GM19452 (cell line): Measurements from ENCODE around the gene PRR18.
A peak's percentile ranks its signal among the peaks of the same experiment; 100 is the strongest.

Source experiments
- ATAC-seq: cut with Tn5 transposase; IDR thresholded peaks from one replicate; pipeline ENCODE4 v1.9.1; 2021; ENCODE audit not compliant: unreplicated experiment

PRR18 gene

DNA sequence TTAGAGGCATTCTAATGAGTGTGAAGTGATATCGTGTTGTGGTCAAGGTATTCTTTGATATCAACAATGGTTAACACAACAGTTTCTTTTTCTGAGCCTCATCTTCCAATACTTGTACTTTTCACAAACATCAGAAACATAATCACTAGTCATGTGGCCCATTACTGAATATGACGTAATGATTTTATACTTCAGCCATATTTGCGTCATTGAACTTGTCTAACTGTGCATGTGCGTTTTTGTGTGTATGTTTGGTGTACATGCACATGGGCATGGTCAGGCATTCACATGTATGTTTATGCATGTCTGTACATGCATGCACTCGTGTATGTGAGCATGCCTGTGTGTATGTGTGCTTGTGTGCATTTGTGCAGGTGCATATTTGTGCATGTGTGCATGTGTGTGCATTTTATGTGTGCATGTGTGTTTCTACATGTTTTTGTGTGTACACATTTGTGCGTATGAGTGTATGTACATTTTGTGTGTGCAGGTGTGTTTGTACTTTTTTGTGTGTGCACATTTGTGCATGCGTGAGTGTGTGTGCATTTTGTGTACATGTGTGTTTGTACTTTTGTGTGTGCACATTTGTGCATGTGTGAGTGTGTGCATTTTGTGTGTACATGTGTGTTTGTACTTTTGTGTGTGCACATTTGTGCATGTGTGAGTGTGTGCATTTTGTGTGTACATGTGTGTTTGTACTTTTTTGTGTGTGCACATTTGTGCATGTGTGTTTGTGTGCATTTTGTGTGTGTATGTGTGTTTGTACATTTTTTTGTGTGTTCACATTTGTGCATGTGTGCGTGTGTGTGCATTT lies 29.4 kb downstream of the PRR18 start:
- no peak for ATAC-seq

DNA sequence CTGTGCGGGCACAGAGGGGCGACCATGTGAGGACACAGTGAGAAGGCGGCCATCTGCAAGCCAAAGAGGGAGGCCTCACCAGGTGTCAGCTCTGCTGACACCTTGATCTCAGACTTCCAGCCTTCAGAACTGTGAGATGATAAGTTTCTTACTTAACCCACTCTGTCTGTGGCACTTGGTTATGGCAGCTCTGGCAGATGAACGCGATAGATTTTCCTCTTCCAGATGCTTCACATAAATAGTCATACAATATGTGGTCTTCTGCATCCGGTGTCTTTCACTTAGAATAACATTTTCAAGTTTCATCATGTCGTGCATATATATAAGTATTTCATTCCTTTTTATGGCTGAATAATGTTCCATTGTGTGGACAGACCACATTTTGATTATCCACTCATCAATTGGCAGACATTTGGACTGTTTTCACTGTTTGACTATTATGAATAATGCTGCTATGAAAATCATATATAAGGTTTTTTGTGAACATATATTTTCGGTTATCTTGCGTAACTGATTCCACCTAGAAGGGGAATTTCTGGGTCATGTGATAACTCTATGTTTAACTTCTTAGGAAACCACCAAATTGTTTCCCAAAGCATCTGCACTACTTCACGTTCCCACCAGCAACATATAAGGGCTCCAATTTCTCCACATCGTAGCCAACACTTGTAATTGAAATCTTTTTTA lies 30.2 kb downstream of the PRR18 start:
- ATAC-seq = no peak

DNA sequence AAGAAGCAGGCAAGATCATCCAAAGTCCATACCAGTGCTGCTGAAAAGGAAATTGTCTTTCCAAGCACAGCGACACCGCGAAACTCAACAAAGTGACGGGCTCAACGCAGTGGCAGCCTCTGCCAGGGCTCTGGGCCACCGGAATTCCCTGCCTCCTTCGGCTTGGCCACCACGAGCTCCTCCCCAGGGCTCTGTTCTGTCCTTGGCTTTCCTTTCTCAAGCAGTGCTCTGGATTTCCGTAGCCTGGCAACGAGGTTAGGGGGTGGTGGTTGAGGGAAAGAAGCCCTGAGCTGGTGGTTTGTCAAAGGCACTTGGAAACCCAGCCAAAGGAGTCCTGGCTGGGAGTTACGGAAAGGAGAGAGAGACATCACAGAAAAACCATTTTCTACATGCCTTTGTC lies 31.2 kb downstream of the PRR18 start:
- no peak for ATAC-seq

DNA sequence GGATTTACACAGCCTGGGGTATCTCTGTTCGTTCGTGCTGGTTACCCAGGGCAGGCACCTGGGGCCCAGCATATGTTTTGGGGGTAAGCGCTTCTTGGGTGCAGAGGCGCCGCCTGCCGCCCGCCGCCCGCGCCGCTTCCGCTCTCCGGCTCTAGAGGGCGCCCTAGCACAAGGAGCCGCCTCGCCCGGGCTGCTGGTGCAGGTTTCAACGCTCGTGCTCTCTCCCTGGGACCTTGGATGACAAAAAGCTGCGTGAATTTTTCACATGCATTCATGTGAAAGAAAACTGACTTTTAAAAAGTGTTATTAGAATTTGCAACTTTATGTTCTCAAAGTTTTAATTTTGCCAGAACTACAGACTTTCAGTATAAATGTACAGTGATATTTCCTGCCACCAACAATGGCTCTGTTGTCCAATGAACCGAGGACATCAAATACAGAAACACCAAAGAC lies 32.5 kb downstream of the PRR18 start:
- ATAC-seq = peak; percentile 76

DNA sequence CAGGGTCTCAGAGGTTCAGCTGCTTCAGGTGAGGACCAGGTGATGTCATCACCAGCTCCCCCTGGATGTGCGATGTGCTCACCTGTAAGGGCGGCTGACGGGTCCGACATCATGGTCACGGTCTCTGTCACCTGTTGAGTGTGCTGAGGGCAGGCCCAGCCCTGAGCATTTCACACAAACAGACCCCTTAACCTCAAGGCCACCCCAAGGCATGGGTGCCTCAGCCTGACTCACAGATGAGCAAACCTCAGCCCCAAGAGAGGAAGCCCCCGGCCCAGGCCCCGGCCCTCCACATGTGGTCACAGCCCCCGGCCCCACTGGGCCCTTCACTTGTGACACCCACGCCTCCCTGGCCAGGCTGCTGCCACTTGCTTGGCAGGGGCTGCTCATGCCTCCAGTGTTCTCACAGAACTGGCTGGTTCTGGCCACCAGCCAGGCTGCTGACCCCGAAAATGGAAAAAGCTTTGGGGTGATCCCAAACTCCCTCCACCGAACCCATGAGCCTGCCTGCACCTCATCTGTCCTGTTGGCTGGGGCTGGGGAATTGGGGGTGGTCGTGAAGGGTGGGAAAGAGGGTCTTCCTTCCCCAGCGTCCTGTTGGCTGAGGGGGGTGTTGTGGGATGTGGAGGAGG lies 33.3 kb downstream of the PRR18 start:
- no peak for ATAC-seq

DNA sequence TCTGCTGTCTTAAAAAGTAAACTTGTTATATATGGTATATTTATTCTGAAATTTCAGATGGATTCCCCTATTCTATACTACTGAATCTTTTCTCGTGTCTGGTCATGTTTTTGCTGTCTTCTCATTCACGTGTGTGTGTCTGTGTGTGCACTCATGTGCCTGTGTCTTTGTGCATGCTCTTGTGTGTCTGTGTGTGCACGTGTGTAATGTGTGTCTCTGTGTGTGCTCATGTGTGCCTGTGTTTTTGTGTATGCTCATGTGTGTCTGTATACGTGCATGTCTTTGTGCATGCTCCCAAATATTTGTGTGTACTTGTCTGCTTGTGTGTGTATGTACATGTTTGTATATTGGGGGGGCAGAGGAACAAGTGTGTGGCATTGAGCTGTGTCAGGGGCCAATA lies 34.0 kb downstream of the PRR18 start:
- ATAC-seq = no peak

DNA sequence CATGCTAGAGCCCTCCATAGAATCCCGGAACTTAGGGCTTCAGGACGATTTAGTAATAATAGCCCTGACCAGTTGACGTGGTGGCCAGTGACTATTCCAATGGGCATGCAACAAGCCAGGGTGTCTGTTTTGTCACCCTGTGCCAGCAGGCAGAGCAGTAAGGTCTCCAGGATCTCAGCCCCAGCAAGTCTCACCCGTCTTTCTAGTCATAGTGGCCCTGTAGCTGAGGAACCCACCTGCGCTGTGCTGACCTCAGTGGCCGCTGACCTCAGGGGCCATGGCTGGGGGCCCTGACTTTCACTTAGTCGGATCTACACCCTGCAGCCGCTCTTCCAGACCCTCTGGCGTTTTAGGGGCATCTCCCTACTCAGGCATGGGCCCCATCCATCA lies 36.8 kb downstream of the PRR18 start:
- ATAC-seq = no peak

DNA sequence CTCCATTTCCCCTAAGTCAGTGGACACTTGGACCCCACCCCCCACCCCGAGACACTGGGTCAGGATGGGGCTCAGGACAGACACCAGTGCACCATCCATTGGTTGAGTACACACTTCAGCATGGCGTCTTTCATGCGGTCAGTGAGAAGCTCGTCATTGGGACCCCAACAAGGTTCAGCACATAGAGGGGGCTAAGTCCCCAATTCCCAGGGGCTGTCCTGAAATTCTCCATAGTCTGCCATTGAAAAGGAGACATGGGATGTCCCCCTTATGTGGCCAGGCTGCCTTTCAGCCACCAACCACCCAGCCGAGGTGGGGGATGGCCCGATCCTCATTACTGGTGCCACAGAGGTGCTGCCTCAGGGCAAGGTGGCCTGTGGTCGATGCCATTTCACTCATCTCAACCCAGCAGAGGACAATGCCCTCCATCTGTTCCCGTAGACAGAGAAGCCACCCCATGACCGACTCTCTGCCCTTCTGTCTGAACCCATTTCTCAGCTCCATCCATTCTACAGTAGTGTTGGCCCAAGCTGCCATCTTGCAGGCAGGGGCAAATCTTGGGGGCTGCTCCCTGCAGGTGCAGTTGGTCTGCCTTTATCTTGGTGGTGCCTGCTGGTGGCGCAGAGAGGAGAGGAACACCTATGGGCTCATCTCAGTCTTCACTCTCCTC lies 37.4 kb downstream of the PRR18 start:
- ATAC-seq = no peak

DNA sequence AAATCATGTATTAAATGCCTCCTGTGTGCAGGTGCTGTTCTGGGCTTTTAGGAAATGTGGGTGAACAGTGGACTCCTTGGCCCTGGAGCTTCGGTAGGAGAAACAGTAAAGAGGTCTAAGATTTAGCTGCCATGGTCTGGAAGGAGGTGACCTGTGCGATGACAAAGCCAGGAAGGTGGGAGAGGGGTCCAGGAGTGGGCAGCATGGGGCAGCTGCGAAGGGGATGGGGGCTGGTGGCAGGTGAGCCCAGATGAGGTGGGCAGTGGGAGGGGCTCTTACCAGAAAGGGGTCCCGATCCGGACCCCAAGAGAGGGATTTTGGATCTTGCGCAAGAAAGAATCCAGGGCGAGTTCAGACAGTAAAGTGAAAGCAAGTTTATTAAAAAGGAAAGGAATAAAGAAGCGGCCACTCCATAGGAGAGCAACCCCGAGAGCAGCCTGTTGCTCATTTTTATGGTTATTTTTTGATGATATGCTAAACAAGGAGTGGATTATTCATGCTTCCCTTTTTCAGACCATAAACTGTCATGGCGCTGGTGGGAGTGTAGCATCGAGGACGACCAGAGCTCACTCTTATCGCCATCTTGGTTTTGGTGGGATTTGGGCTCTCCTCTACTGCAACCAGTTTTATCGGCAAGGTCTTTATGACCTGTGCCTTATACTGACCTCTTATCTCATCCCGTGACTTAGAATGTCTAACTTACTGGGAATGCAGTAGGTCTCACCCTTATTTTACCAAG lies 38.7 kb downstream of the PRR18 start:
- ATAC-seq = no peak

DNA sequence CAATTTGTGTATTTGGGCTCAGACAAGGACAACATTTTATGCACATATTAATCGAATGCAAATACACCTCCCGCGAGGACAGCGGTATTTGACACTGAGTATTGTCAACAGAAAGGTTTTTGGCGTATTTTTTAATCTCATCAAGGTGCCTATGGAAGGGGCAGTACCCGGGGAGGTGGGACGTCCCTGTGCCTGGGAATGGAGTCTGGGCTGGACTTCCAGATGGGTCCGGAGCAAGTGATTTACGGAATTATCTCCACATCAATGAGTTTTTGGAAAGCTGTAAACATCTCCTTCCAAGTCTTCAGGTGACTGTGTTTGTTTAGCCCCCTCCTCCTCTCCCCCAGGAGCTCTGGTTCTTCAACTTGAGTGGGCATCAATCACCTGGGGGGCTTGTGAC lies 39.8 kb downstream of the PRR18 start:
- ATAC-seq = no peak

DNA sequence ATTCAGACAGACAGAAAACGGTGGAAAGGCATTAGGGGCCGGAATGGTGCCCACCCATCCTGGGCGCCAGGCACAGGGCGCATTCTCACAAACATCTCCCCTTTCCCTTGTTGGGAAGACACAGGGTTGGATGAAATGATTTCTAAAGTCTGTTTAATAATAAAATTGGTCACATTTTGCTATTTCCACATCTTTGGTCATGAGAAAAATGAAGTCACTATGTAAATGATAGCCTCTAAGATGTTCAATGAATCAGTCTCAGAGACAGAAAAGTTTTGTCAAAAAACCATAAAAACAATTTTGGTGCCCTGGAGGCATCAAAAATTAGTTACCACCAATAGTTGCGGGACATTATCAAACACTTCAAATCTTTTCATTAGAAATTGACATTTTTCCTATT lies 40.7 kb downstream of the PRR18 start:
- ATAC-seq = no peak

DNA sequence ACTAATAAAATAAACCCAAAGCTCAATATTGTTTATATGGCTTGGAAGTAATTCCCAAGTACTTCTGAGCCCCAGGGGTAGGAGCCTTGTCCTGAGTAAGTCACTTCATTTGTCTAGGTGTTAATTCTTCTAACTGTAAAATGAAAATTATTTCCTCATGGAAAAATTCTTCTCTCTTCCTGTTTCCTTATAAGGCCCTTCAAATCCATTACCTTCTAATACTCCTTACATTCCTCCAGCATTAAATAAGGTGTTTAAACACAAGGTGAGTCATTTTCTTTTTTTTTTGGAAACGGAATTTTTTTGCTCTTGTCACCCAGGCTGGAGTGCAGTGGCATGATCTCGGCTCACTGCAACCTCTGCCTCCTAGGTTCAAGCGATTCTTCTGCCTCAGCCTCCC lies 41.9 kb downstream of the PRR18 start:
- ATAC-seq = no peak

DNA sequence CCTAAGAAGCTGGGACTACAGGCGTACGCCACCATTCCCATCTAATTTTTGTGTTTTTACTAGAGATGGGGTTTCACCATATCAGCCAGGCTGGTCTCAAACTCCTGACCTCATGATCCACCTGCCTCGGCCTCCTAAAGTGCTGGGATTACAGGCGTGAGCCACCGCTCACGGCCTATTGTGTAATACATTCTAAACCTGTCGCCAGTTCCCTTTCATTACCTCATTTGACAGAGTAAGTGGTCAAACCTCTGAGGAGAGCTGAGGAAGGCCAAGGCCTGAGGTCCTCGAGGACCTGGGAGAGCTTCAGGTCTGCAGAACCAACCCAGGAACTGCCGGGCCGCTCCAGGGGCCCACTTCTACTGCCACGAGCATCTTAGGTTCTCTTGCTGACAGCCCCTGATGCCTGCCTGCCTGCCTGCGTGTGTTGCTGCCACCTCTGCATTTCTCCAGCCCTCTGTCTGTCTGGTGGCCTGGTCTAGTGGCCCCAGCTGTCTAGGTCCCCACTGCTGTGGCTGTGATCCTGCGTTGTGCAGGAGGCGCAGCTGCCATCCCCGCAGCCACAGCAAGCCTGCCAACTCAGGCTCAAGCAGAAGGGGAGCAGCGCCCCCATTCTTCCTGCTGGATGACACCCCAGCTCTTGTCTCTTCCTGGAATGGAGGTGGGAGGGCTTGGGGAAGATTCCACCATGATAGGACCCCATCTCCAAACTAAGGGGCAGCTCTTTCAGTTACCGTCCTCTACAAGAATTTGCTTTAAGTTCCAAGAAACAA lies 45.3 kb downstream of the PRR18 start:
- ATAC-seq = no peak

DNA sequence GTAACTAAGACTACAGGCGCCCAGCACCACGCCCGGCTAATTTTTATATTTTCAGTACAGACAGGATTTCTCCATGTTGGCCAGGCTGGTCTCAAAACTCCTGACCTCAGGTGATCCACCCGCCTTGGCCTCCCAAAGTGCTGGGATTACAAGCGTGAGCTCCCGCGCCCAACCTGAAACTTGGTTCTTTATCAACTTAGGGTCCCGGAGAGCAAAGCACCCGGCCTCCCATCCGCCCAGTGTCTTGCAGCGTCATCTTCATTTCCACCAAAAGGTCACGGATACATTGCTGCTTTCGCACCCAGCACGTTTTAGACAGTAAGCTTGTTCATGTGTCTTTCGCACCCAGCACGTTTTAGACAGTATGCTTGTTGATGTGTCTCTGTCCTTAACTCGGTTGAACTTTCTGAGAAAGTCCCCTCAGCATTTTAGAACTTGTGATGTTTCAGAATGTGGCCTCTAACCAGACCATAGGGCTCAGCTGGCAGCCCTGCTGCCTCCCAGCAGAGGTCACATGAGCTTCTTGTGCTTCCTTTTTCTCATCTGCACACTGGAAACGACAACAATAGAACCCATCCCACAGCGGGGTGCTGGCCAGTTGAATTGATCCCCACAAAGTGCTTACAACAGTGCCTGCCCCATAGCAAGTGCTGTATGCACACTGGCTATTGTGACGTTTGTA lies 48.8 kb downstream of the PRR18 start:
- ATAC-seq = no peak

DNA sequence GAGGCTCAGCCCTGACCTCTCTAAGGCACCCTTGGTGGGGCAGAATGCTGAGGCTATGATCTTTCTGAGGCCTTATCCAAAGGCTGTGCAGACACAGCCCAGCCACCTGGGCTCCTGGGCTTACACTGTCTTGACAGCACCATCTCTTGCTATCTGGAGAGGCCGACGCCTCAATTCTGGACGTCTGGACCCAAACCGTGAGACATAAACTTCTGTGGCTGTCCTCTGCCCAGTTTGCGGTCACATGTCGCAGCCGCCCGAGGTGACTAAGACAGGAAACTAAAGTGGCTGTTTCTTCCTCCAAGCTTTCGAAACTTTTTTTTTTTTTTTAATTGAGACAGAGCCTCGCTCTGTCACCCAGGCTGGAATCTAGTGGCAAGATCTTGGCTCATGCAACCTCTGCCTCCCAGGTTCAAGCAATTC lies 49.3 kb downstream of the PRR18 start:
- ATAC-seq = peak; percentile 79

DNA sequence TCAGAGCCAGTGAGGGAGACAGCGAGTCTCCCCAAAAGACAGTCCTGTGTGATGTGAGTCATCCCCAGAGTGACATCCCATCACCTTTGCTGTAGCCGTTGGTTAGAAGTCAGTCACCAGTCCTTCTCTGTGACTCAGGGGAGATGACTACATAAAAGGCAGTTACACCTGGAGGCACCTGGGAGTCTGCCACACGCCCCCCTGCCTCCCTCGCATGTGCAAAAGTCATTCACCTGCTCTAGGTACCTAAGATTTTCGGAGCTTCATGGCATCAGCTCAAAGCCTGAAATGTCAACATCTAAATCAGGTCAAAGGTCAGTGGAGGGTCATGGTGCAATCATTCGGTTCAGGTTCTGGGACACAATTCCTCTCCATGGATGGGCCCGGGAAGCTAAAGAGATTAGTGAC lies 50.3 kb downstream of the PRR18 start:
- ATAC-seq = no peak
